Measurements from ENCODE around the gene RIC8B.

- TF ChIP-seq TAF1 (IDR thresholded peaks at IDR 0.05; ENCODE audit: low read depth, low read length) (no peak), POLR2AphosphoS5 (IDR thresholded peaks at IDR 0.05; ENCODE audit: low read depth, low read length) (no peak), POLR2A (IDR thresholded peaks at IDR 0.05; ENCODE audit: low read depth, low read length) (no peak)
Observed at GRCh38 chr12:106926657-106927056, 152.2 kb downstream of the RIC8B start.
